SH-SY5Y (cell line): ENCODE results near the gene CASP3.

Experiments
- GATA2 ChIP-seq: IDR thresholded peaks from 2 replicates; pipeline ENCODE4 v1.6.1; 2011; ENCODE audit warnings: mild to moderate bottlenecking, low read depth, low read length
- GATA3 ChIP-seq: IDR thresholded peaks from 2 replicates; pipeline ENCODE4 v1.6.1; 2011; ENCODE audit warnings: low read depth, mild to moderate bottlenecking, low read length, moderate library complexity

- TF ChIP-seq GATA3 (no peak), GATA2 (no peak)
Observed at GRCh38 chr4:184636144-184636543, 13.1 kb downstream of the CASP3 start.
